KMS-11 (cell line): ENCODE results near the gene ITPR2.

Experiments used
- H2AFZ ChIP-seq: fragments of 200-600 bp; sonication (generic); 2 replicates; pipeline ENCODE4 v1.6.1; 2016; ENCODE audit warnings: antibody characterized with exemption, mixed run types, low read depth
- H3K27ac ChIP-seq: fragments of 200-600 bp; sonication (generic); 2 replicates; pipeline ENCODE4 v1.6.1; 2016; ENCODE audit warnings: mild to moderate bottlenecking, mixed run types
- H3K27me3 ChIP-seq: fragments of 200-600 bp; sonication (generic); 2 replicates; pipeline ENCODE4 v1.6.1; 2017; ENCODE audit warnings: mild to moderate bottlenecking, low read depth, mixed run types, moderate library complexity; ENCODE audit not compliant: insufficient read depth
- H3K36me3 ChIP-seq: fragments of 200-600 bp; sonication (generic); 2 replicates; pipeline ENCODE4 v1.6.1; 2017; ENCODE audit warnings: mild to moderate bottlenecking, mixed run types; ENCODE audit not compliant: insufficient read depth
- H3K4me1 ChIP-seq: fragments of 200-600 bp; sonication (generic); 2 replicates; pipeline ENCODE4 v1.6.1; 2016; ENCODE audit warnings: mild to moderate bottlenecking, low read depth, mixed run types; ENCODE audit not compliant: poor library complexity, severe bottlenecking
- H3K4me2 ChIP-seq: fragments of 200-600 bp; sonication (generic); 2 replicates; pipeline ENCODE4 v1.7.0; 2016; ENCODE audit warnings: mild to moderate bottlenecking, mixed run types
- H3K4me3 ChIP-seq: fragments of 200-600 bp; sonication (generic); IDR thresholded peaks from 2 replicates; pipeline ENCODE4 v1.6.1; 2017; ENCODE audit warnings: low read depth, low read length, mixed read lengths; ENCODE audit not compliant: insufficient read depth
- H3K79me2 ChIP-seq: fragments of 200-600 bp; sonication (generic); 2 replicates; pipeline ENCODE4 v1.6.1; 2016; ENCODE audit warnings: low read depth, mixed run types; ENCODE audit not compliant: insufficient read depth
- H3K9ac ChIP-seq: fragments of 200-600 bp; sonication (generic); 2 replicates; pipeline ENCODE4 v1.6.1; 2016; ENCODE audit warnings: mild to moderate bottlenecking, mixed run types
- H4K20me1 ChIP-seq: fragments of 200-600 bp; sonication (generic); 2 replicates; pipeline ENCODE4 v1.6.1; 2016; ENCODE audit warnings: mild to moderate bottlenecking, mixed run types; ENCODE audit not compliant: insufficient read depth
- TF ChIP-seq, protein P1 (sequence below): fragments of 200-600 bp; sonication (generic); conservative IDR thresholded peaks from 2 replicates; pipeline ENCODE4 v1.6.1; 2017; ENCODE audit warnings: low read depth, mild to moderate bottlenecking, antibody characterized with exemption, low read length, moderate library complexity, mixed read lengths

Gene ITPR2

GRCh38 chr12:26627335-26627734 is 205.7 kb downstream of the ITPR2 start:
- no peaks in the 10 kb centered on the region for H3K27me3 ChIP-seq

DNA sequence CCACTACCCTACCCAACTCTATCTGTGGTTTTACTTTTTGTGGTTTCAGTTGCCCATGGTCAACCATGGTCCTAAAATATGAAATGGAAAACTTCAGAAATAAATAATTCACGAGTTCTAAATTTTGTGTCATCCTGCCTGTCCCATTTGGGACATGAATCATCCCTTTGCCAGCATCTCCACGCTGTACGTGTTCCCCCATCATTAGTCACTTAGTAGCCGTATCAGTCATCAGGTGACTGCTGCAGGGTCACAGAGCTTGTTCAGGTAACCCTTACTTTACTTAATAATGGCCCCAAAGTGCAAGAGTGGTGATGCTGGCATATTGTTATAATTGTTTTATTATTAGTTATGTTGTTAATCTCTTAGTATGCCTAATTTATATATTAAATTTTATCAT is 209.9 kb downstream of the ITPR2 start:
- Histone ChIP-seq H3K79me2 (no peaks in the 10 kb centered on the region), H3K4me2 (no peak overlapping the region), H3K27me3 (no peaks in the 10 kb centered on the region), H3K36me3 (no peaks in the 10 kb centered on the region), H3K4me1 (no peaks in the 10 kb centered on the region), H4K20me1 (no peaks in the 10 kb centered on the region), H3K27ac (no peak overlapping the region), H3K4me3 (no peak overlapping the region), H2AFZ (no peak overlapping the region), H3K9ac (no peak overlapping the region)
- TF ChIP-seq, protein P1, sequence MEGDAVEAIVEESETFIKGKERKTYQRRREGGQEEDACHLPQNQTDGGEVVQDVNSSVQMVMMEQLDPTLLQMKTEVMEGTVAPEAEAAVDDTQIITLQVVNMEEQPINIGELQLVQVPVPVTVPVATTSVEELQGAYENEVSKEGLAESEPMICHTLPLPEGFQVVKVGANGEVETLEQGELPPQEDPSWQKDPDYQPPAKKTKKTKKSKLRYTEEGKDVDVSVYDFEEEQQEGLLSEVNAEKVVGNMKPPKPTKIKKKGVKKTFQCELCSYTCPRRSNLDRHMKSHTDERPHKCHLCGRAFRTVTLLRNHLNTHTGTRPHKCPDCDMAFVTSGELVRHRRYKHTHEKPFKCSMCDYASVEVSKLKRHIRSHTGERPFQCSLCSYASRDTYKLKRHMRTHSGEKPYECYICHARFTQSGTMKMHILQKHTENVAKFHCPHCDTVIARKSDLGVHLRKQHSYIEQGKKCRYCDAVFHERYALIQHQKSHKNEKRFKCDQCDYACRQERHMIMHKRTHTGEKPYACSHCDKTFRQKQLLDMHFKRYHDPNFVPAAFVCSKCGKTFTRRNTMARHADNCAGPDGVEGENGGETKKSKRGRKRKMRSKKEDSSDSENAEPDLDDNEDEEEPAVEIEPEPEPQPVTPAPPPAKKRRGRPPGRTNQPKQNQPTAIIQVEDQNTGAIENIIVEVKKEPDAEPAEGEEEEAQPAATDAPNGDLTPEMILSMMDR = no peak

More at GRCh38 chr12:26627335-26627734, 205.7 kb downstream of the ITPR2 start:
- H3K4me3 ChIP-seq = no peak overlapping the region
- H3K4me2 ChIP-seq = no peak overlapping the region
- TF ChIP-seq, protein P1 = no peak
- no peak overlapping the region for H3K9ac ChIP-seq
- no peaks in the 10 kb centered on the region for H4K20me1 ChIP-seq
- no peaks in the 10 kb centered on the region for H3K79me2 ChIP-seq
- no peaks in the 10 kb centered on the region for H3K4me1 ChIP-seq
- no peak overlapping the region for H2AFZ ChIP-seq
- no peaks in the 10 kb centered on the region for H3K36me3 ChIP-seq
- no peak overlapping the region for H3K27ac ChIP-seq

GRCh38 chr12:26622601-26623000 is 210.4 kb downstream of the ITPR2 start:
- Histone ChIP-seq H3K27ac (no peak overlapping the region), H3K4me1 (no peaks in the 10 kb centered on the region), H4K20me1 (no peaks in the 10 kb centered on the region), H3K36me3 (no peaks in the 10 kb centered on the region), H3K4me2 (no peak overlapping the region), H3K79me2 (no peaks in the 10 kb centered on the region), H3K9ac (no peak overlapping the region), H2AFZ (no peak overlapping the region), H3K4me3 (no peak overlapping the region), H3K27me3 (no peaks in the 10 kb centered on the region)
- TF ChIP-seq, protein P1 = no peak

DNA sequence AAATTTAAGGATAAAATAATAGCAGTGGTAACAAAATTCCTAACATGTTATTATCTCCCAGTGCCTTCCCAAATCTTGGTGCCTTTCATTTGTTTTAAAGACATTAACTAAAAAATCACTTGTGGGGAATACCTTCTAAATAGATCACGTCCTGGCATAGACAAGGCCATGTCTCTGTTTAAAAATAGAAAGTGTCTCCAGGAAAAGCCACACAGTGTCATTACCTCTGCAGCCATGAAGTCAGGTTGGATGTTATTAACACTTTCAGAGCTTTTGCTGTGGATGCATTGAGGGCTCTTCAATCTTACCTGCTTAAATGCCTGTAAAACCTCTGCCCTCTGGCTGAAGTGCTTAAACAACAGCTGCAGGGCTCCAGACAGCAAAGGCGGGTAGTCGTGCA is 211.1 kb downstream of the ITPR2 start:
- no peak overlapping the region for H3K4me3 ChIP-seq
- no peaks in the 10 kb centered on the region for H3K36me3 ChIP-seq
- H4K20me1 ChIP-seq = no peaks in the 10 kb centered on the region
- H3K4me2 ChIP-seq = no peak overlapping the region
- no peak overlapping the region for H3K9ac ChIP-seq
- H3K27ac ChIP-seq = no peak overlapping the region
- TF ChIP-seq, protein P1 = no peak
- no peak overlapping the region for H2AFZ ChIP-seq
- no peaks in the 10 kb centered on the region for H3K27me3 ChIP-seq
- H3K4me1 ChIP-seq = no peaks in the 10 kb centered on the region
- H3K79me2 ChIP-seq = no peaks in the 10 kb centered on the region
